Activated naive CD4-positive, alpha-beta T cell treated with Interleukin-2 at 50 U/mL for 16 hours (primary cell): Measurements from ENCODE around the gene BICD1.
A peak's percentile ranks its signal among the peaks of the same experiment; 100 is the strongest.
"Not testable (repeated sequence)": the region's sequence is repeated elsewhere in the genome, so short reads cannot be mapped to it uniquely, and the experiment has no call there.

Source experiments
- DNase-seq: peaks from one replicate; pipeline ENCODE4 v3.0.0-alpha.2; 2020

BICD1 gene

GRCh38 chr12:32106517-32107358 lies at the start of gene BICD1:
Gene BICD1, plus strand, starts transcription at chr12:32106847. Its CDS starts 485 bp downstream, at chr12:32107332.
- peak; percentile 76 for DNase-seq

- DNase-seq: no peak
Observed at GRCh38 chr12:32061033-32061432, 45.6 kb upstream of the BICD1 start.

- DNase-seq: no peak
Observed at GRCh38 chr12:32062881-32063280, 43.8 kb upstream of the BICD1 start.

- no peak for DNase-seq
Observed at GRCh38 chr12:32063796-32064195, 42.9 kb upstream of the BICD1 start.

GRCh38 chr12:32066206-32066605 lies 40.4 kb upstream of the BICD1 start:
- DNase-seq: no peak

- DNase-seq: no peak
Observed at GRCh38 chr12:32069071-32069470, 37.6 kb upstream of the BICD1 start.

GRCh38 chr12:32069731-32070130 lies 36.9 kb upstream of the BICD1 start:
- DNase-seq: no peak

- DNase-seq: no peak
Observed at GRCh38 chr12:32070370-32070769, 36.3 kb upstream of the BICD1 start.

- no peak for DNase-seq
Observed at GRCh38 chr12:32072102-32072501, 34.5 kb upstream of the BICD1 start.

GRCh38 chr12:32074432-32074831 lies 32.2 kb upstream of the BICD1 start:
- DNase-seq: no peak

- no peak for DNase-seq
Observed at GRCh38 chr12:32076941-32077340, 29.7 kb upstream of the BICD1 start.

GRCh38 chr12:32080435-32080834 lies 26.2 kb upstream of the BICD1 start:
- no peak for DNase-seq

- DNase-seq: no peak
Observed at GRCh38 chr12:32083489-32083888, 23.2 kb upstream of the BICD1 start.

- no peak for DNase-seq
Observed at GRCh38 chr12:32084017-32084688, 22.5 kb upstream of the BICD1 start.

- no peak for DNase-seq
Observed at GRCh38 chr12:32084753-32085152, 21.9 kb upstream of the BICD1 start.

- no peak for DNase-seq
Observed at GRCh38 chr12:32087306-32087705, 19.3 kb upstream of the BICD1 start.

- no peak for DNase-seq
Observed at GRCh38 chr12:32089156-32089555, 17.5 kb upstream of the BICD1 start.

- DNase-seq: no peak
Observed at GRCh38 chr12:32089586-32089985, 17.1 kb upstream of the BICD1 start.

- no peak for DNase-seq
Observed at GRCh38 chr12:32091696-32092095, 15.0 kb upstream of the BICD1 start.

- DNase-seq: no peak
Observed at GRCh38 chr12:32098112-32098511, 8.5 kb upstream of the BICD1 start.

- DNase-seq: not testable (repeated sequence)
Observed at GRCh38 chr12:32099275-32099674, 7.4 kb upstream of the BICD1 start.

GRCh38 chr12:32100361-32100760 lies 6.3 kb upstream of the BICD1 start:
- DNase-seq: no peak

GRCh38 chr12:32100888-32101287 lies 5.8 kb upstream of the BICD1 start:
- no peak for DNase-seq

GRCh38 chr12:32102234-32102633 lies 4.4 kb upstream of the BICD1 start:
- no peak for DNase-seq
